Fibroblast of peridontal ligament (primary cell): Measurements from ENCODE around the gene LMBRD1.
A peak's percentile ranks its signal among the peaks of the same experiment; 100 is the strongest.
"Not testable (repeated sequence)": the region's sequence is repeated elsewhere in the genome, so short reads cannot be mapped to it uniquely, and the experiment has no call there.

Experiments
- DNase-seq: peaks from one replicate; pipeline ENCODE4 v3.0.0-alpha.2; 2010; ENCODE audit errors: extremely low read depth

The LMBRD1 gene

DNA sequence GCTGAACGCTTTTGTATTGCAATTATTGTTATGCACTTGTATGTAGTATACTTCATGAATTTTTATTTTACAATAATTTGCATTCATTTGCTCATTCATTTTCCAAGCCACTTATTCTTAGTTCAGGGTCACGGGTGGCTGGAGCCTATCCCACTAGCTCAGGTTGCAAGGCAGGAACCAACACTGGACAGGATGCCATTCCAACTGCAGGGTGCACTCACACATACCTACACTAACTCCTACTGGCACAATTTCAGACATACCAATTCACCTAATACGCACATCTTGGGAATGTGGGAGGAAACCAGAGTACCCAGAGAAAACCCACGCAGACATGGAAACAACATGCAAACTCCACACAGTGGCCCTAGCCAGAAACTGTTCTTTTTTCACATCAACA, 61.8 kb downstream of the LMBRD1 start:
- no peak for DNase-seq

DNA sequence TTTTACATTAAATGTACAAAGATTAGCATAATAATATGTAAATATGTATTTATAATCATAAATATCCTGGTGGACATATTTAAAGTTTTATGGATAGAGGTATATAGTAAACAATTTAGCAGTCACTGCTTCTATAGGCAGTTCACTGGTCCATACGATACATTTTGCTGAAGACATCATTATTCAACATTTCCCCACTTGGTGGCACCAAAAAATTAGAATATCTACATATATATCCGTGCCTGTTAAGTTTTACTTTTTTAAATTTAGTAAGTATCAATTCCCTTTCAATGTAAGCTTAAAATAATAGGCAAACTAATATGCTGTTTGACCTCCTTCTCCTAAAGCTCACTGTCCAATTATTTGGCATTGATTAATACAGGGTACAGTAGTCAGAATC, 64.2 kb downstream of the LMBRD1 start:
- DNase-seq, result peak; percentile 50

DNA sequence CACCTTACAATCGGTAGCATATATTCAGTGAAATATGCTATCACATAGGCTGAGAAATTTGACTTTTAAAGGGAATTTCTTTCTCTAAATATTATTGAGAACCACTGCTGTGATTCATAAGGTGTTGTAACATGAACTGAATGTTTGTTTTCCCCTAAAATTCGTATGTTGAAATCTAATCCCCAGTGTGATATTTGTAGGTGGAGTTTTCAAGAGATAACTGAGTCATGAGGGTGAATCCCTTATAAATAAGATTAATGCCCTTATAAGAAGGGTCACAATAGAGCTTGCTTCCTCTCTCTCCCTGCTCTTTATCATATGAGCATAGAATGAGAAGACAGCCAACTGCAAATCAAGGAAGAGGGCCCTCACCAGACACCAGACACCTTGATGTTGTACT, 64.8 kb downstream of the LMBRD1 start:
- peak; percentile 9 for DNase-seq

DNA sequence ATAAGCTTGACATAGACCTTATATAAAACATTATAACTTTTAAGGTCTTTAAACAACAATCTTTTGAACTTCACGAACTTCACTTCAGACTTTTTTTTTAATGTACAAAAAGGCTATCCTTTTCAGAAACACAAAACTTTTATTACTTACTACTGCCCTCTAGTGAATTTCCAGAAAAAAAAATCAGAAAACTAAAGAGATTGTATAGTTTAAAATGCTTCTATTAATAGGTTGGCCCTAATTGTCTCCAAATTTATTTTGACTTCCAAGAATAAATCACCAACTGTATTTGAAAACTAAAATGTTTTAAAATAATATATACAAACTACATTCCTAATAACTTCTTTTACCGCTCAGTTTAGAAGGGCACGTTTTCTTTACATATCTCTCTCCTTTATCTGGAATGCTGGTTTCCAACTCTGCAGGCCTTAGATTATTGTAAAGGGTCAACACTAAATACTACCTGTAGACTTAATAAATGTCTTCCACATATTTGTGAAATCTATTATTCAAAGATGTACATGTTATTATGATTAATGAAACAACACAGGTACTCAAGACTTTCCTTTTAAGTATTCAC, 66.8 kb downstream of the LMBRD1 start:
- DNase-seq, result peak; percentile 23

DNA sequence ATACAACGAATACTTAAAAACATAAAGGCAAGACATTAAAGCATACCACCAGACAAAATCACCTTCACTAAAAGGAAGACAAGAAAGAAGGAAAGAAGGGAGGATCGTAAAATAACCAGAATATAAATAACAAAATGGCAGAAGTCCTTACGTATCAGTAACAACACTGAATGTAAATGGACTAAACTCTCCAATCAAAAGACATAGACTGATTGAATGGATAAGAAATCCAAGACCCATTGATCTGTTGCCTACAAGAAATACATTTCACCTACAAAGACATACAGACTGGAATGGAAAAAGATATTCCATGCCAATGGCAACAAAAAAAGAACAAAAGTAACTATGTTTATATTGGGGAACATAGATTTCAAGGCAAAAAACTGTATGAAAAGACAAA, 74.1 kb downstream of the LMBRD1 start:
- no peak for DNase-seq

DNA sequence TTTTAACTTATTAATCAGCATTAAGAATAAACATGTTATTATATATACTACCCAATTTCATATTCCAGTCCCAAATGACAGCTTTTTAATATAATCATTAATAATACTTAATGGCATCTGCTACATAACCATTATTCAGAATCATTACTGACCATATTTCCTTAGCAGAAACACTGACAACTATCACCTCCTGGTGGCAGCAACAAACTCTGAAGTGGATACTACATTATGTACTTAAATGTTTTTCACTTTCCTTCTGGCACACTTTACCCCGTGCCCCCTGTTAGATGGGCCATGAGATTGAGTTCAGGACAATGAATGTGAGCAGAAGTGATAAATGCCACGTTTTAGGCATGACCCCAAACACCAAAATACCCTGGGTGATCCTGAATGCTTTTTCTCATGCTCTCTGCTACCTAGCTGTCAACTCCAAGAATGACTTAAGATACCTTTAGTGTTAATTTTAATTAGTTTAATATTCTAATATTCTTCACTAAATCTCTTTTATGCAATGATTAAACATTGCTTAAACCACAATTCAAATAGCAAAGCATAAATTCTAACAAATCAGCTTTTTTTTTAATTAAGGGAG, 77.1 kb downstream of the LMBRD1 start:
- DNase-seq, result peak; percentile 50

DNA sequence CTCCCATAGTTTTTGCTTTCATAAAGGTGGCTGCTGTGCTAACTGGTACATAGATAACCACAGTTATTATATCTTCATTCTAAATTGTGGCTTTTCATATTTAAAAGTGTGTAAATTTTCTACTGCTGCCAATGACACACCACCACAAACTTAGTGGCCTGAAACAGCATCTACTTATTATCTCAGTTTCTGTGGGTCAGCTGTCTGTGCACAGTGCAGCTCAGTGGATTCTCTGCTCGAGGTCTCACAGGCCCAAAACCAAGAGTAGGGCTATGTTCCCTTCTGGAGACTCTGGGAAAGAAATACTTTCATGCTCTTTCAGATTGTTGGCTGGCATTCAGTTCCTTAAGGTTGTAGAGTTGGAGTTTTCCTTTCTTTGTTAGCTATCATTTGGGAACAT, 90.1 kb downstream of the LMBRD1 start:
- DNase-seq, result no peak

DNA sequence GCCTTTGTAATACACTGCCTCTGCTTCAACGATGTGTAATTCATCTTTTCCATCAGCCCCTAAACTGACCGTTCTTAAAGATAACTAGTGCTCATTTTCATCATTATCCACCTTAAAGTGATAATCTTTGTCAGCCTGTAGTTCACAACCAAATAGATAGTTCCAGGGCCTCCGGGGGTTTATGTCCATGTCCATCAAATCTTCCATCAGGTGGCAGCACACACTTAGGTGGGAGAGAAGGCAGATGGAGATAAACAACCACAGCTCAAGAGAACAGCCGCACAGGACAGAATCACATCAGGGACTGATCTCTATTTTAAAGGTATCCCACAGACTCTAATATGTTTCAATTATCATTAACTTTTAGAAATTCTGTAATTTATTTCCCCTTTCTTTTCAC, 90.9 kb downstream of the LMBRD1 start:
- no peak for DNase-seq

DNA sequence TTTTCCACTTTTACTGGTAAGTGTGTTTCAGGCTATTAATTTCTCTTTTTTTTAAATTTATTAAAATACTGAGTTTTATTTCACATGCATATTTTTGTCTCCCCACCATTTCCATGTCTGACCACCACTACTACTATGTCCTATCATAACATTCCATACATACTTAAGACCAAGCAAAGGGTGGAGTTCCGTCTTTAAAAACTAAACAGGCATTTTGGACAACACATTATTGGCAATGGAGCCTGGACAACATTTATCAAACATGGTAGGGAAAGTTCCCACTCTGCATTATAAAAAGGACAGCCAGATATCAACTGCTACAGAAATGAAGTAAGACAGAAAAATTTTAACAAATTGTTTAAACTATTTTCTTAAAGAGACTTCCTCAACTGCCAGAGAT, 91.9 kb downstream of the LMBRD1 start:
- DNase-seq, result peak; percentile 11

DNA sequence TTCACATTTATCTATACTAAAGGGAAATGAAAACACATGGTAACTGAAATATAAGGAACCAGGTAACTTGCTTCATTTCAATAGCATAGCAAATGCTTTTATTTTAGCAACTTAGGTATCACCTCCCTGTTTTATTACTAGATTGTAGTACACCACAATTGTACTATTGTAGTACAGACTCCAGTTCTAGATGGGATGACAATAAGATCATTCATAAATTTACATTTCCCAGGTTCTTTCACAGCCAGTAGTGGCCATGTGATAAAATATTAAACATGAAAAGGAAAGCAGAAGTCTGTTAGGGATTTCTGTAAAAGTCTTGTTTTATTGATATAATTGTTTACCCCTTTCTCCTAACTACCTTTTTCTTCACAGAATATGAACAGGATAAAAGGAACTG, 97.2 kb downstream of the LMBRD1 start:
- DNase-seq, result no peak

DNA sequence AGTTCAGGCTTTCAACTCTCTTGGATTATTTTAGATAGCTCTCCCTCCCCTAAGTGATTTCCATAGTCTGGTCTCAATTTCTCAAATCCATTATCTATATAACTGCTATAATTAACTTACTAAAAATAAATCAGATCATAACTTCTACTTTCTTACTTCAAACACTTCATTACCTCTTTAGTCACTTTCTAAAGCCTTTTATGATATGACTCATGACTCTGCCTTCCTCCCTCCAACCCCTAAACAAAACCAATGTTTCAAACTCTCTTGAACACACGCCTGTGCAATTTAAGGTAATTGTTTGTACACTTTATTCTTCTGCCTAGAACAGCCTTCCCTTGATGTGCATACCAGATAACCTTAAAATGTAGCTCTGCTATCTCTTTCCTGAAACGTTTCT, 100.5 kb downstream of the LMBRD1 start:
- no peak for DNase-seq

DNA sequence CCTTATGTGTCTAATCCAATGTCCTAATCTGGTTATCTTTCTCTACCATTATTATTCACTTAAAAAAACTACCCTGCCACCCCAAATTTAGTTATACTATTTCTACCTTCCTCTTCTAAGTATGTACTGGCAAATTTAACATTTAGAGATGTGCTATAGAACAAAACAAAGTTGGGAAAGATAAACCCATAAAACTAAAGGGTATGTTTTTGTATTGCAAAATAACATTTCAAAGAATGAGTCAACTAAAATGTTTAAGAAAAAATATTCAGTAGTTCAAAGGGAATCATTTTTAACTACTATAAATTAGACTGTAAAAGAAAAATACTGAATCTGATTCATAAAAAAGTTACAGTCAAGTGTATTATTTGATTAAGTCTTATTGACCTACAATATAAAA, 103.0 kb downstream of the LMBRD1 start:
- DNase-seq, result peak; percentile 31

DNA sequence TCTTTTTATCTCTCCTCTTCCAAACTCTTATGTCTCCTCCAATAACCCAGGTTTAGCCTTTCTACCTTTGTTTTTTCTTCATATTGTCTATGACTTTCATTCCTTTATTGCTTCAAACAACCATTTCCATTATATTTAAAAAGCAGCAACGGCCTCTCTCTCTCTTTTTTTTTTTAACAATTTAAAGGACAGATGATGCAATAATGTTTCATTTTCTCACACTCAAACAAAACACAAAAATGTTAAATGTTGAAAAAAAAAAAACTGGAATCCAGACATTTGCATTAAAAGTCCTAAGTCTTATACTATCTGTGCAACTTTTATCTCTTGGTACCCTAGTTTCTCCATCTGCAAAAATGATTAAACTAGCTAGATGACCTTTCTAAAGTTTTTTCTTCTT, 105.8 kb downstream of the LMBRD1 start:
- no peak for DNase-seq

DNA sequence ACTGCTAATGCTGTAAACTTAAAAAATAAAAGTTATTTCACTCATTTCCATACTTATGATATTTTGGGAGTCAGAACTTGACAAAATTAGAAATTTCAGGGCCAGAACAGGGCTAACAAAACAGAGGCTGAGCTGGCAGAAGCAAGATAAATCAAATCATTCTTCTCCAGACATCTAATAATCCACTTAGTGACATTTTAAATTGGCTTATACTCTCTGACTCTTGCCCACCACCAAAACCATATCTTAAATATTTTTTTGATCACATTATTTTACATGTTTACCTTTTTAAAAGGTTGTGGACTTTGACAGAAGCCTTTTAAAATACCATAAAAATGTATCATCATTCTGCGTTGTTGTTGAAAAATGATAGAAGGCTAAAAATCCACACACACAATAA, 116.5 kb downstream of the LMBRD1 start:
- DNase-seq, result no peak

DNA sequence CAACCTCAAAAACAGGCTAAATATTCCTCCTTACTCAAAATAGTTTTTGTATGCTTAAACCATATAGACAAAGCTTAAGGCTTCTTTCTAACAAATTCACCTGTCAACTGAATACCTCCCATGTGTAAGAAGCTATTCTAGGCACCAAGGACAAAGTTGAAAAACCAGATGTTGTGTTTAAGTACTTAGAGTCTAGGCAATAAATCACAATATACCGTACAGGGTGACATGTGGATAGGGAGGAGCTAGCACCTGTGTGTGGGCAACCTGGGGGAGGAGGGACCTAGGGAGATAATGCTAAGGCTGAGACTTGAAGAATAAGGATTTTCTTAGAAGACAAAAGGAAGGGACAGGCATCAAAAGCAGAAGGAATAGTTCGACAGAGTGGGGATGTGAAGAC, 123.5 kb downstream of the LMBRD1 start:
- no peak for DNase-seq

DNA sequence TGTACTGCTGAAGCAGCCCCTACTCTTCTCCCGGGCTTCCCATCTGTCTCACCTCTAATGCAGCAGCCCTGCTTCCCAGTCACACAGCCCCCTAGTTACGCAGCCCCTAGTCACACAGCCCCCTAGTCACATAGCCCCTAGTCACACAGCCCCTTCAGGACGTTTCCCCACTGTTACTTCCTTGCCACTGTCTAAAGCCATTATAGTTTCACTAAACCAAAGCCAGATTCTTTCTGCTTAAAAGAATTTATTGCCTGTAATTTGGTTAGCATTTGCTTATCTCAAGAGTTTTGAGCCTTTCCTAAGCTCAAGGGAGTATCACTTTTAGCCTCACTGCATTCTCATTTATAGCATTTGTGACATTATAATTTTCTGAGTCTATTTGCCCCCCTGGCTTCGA, 127.9 kb downstream of the LMBRD1 start:
- DNase-seq, result no peak

DNA sequence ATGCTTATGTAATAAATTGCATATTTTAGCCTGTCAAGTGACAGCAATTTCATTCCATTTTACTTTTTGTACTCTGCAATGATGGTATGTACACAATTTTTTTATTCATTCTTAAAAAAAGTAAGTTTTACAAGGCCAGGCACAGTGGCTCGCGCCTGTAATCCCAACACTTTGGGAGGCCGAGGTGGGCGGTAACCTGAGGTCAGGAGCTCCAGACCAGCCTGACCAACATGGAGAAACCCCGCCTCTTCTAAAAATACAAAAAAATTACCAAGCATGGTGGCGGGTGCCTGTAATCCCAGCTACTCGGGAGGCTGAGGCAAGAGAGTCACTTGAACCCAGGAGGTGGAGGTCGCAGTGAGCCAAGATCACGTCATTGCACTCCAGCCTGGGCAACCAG, 130.0 kb downstream of the LMBRD1 start:
- not testable (repeated sequence) for DNase-seq

DNA sequence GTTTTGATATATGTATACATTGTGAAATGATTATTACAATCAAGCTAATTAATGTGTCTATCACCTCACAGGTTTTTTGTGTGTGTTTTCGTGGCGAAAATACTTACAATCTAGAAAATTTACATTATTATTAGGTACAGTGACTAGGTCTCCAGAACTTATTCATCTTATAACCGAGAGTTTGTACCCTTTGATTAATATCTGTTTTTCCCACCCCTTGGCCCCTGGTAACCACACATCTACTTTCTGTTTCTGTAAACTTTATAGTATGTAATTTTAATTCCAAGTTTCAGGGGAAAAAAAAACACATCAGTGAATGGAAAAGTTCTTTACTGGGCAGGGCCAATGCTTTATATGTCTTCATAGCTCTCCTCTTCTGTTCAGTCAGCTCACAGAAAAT, 131.4 kb downstream of the LMBRD1 start:
- DNase-seq, result no peak

DNA sequence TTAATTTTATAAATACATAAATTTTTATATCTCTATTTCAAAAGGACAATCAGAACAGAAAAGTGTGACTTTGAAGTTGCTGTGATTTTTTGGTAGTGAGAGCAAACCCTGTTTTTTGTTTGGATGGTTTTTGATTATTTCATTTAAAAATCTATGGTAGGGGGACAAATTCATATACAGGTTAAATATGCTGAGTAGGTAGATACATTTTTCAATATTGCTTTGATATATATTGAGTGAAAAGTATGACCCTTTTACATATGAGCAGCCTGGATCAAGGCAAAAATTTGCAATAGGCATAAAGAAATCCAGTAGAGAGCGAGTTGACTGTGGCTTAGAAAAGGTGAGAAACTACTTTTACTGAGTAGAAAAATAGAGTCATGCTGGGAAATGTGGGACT, 132.3 kb downstream of the LMBRD1 start:
- DNase-seq, result no peak

DNA sequence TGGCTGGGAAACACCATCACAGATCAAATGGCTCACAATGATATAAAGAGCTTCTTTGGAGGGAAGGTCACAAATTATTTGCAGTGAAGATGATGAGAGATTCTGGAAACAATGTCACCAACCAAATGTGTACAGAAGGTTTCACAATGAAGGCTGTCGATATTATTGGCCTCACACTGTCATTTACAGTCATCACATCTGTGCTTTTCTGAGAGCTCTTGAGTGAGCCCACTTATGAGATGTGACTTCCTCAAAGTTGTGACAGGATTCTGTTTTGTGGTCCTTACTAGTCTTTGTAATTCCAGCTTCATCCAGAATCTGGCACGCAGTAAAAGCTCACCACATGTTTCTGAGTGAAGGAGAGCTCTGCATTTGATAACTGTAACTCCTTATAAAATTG, 133.6 kb downstream of the LMBRD1 start:
- DNase-seq, result no peak

DNA sequence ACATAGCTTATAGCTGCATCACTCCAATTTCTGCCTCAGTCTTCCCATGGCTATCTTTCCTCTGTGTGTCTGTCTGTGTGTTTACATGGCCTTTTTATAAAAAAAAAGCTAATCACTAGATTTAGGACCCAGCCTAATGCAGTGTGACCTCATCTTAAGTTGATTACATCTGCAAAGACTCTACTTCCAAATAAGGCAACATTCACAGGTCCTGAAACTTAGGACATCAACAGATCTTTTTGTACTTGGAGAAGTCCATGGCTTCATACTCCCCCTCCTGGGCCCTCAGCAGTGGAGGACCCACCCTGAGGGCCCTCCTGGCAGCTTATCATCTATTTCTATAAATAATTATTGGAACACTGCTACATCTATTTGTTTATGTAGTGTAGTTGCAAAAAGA, 146.1 kb downstream of the LMBRD1 start:
- no peak for DNase-seq

DNA sequence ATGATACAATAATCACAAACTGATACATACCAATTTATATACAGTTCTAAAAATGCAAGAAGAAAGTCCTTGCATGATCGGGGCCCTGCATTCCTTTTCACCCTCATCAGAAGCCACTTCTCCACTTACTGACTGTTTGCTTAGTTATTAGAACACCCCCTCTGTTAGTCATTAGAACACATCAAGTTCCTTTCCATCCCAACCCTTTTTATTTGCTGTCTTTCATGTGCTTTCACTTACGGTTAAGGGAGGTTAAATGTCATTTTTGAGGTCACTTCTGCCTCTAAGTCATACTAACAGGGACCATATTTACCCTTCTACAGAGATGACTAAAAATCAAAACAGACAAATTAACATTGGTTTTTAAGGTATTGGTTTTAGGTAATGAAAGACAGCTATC, 149.1 kb downstream of the LMBRD1 start:
- DNase-seq, result no peak

DNA sequence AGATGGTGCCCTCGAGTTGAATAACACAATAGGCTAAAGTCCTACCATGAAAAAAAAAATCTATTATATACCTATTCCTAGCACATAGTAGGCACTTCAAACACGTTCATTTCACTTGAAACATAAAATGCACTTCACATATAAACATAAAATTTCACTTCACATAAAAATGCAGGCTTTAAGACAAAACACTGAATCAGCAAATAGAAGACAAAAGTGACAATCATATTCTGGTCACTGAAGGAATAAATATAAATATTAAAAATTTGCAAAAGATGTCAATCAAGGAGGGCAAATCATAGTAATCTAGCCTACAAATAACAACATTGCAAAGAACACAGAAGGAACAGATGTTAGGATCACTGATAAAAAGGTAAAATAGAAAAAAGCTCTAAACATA, 153.1 kb downstream of the LMBRD1 start:
- DNase-seq, result no peak

DNA sequence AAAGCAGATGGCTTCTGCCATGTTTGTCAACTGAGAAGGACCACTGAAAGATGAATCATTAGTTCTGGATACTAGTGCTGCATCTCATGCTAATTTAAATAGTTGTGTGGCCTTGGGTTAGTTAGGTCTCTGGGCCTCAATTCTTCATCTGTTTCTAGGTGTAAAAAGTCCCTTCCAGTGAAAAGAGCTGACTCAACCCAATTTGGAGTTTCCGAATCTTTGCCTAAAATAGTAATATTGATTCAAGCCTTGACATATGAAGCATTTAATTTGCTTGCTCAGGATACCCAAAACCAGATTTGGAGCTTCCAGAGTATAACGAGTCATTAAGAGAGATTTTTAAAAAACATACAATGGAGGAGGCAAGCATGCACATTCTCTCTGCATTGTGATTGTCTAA, 163.9 kb downstream of the LMBRD1 start:
- no peak for DNase-seq
